Vagina (tissue), 2 donors: ENCODE measurements around the gene PRSS16. TPM values are rescaled to one million over a fixed set of nuclear protein-coding genes. Genes with fewer than 3 reads are reported as not detected.
"Not testable (repeated sequence)": the region's sequence is repeated elsewhere in the genome, so short reads cannot be mapped to it uniquely, and the experiment has no call there.

Experiments used
- DNase-seq, 2 donors: peaks; one replicate each; pipeline ENCODE4 v3.0.0-alpha.2; 2017; ENCODE audit errors: extremely low spot score in 2 of 2
- H3K27ac ChIP-seq: fragments of 200-600 bp; sonication (generic); one replicate; pipeline ENCODE4 v1.5.1; 2019
- H3K27me3 ChIP-seq: fragments of 200-600 bp; sonication (generic); one replicate; pipeline ENCODE4 v1.5.1; 2019
- H3K36me3 ChIP-seq, 2 donors: fragments of 200-600 bp; sonication (generic); one replicate each; pipeline ENCODE4 v1.5.1; 2017 to 2019
- H3K4me1 ChIP-seq: fragments of 200-600 bp; sonication (generic); one replicate; pipeline ENCODE4 v1.5.1; 2019
- H3K4me3 ChIP-seq, 2 donors: fragments of 200-600 bp; sonication (generic); 1 replicate in 1 of 2; 2 replicates in 1 of 2; pipeline ENCODE4 v1.5.1; 2016 to 2019
- H3K9me3 ChIP-seq: fragments of 200-600 bp; sonication (generic); one replicate; pipeline ENCODE4 v1.5.1; 2019
- CTCF ChIP-seq, 3 experiments: fragments of 450-650 bp in 2 of 3; fragments of 200-600 bp in 1 of 3; sonication (generic) in 1 of 3; IDR thresholded peaks; one replicate each; pipeline ENCODE4 v1.5.1; 2017 to 2019; ENCODE audit warnings: antibody characterized with exemption in 3 of 3, mild to moderate bottlenecking in 2 of 3, moderate library complexity in 2 of 3
- POLR2A ChIP-seq, 2 donors: fragments of 450-650 bp; IDR thresholded peaks; one replicate each; pipeline ENCODE4 v1.6.1; 2017; ENCODE audit warnings: antibody characterized with exemption in 2 of 2, mild to moderate bottlenecking in 2 of 2, moderate library complexity in 2 of 2
- POLR2AphosphoS5 ChIP-seq, 2 donors: sonication (generic); formaldehyde crosslinking; IDR thresholded peaks; one replicate each; pipeline ENCODE4 v1.9.0; 2017; ENCODE audit warnings: antibody characterized with exemption in 2 of 2, mild to moderate bottlenecking in 2 of 2, low read depth in 1 of 2; ENCODE audit not compliant: insufficient read depth in 1 of 2
- intact Hi-C: fragments of 100-400 bp; cut with DNase I; formaldehyde crosslinking; loops from one replicate; pipeline ENCODE4 v1.15.1; 2023
- total RNA-seq: library from RNA; depleted of rRNA; stranded (reverse); fragments of >200 nt; gene quantifications from one replicate; pipeline ENCODE4 v1.2.3, GENCODE V29; 2016

PRSS16 gene
- total RNA-seq, 1 donor from 2014 or later = 1.2 TPM

- DNase-seq = no peak
- Histone ChIP-seq H3K9me3 (no peaks in the 10 kb centered on the region), H3K4me3 (no peak overlapping the region), H3K27ac (no peak overlapping the region), H3K4me1 (no peaks in the 10 kb centered on the region), H3K36me3 (no peaks in the 10 kb centered on the region), H3K27me3 (no peaks in the 10 kb centered on the region)
- intact Hi-C loops = no loop called here
- TF ChIP-seq CTCF (IDR thresholded peaks at IDR 0.05) (no peak), POLR2A (IDR thresholded peaks at IDR 0.05) (no peak), POLR2AphosphoS5 (IDR thresholded peaks at IDR 0.05; ENCODE audit: insufficient read depth in 1 of 2, low read depth in 1 of 2) (no peak)
These were observed 16.4 kb downstream of the PRSS16 start for GRCh38 chr6:27263886-27264285.

GRCh38 chr6:27267003-27267402 lies 19.5 kb downstream of the PRSS16 start:
- H3K9me3 ChIP-seq, H3K36me3 ChIP-seq, H3K4me3 ChIP-seq, H3K27me3 ChIP-seq, H3K27ac ChIP-seq, DNase-seq, intact Hi-C loops, H3K4me1 ChIP-seq: not testable (repeated sequence)

GRCh38 chr6:27267857-27268434 lies 20.4 kb downstream of the PRSS16 start:
- no peaks in the 10 kb centered on the region for H3K4me1 ChIP-seq
- no peak overlapping the region for H3K27ac ChIP-seq
- H3K9me3 ChIP-seq = no peaks in the 10 kb centered on the region
- peaks cover 6% of the 10 kb centered on the region for H3K27me3 ChIP-seq
- TF ChIP-seq CTCF (IDR thresholded peaks at IDR 0.05) (no peak), POLR2AphosphoS5 (IDR thresholded peaks at IDR 0.05; ENCODE audit: insufficient read depth in 1 of 2, low read depth in 1 of 2) (no peak), POLR2A (IDR thresholded peaks at IDR 0.05) (no peak)
- no peaks in the 10 kb centered on the region for H3K36me3 ChIP-seq
- intact Hi-C loops = no loop called here
- no peak overlapping the region for H3K4me3 ChIP-seq
- no peak for DNase-seq

GRCh38 chr6:27268803-27269202 lies 21.3 kb downstream of the PRSS16 start:
- no peak for DNase-seq
- Histone ChIP-seq H3K27me3 (peaks cover 6% of the 10 kb centered on the region), H3K27ac (no peak overlapping the region), H3K9me3 (no peaks in the 10 kb centered on the region), H3K4me3 (no peak overlapping the region), H3K36me3 (no peaks in the 10 kb centered on the region), H3K4me1 (no peaks in the 10 kb centered on the region)
- intact Hi-C loops = no loop called here
- TF ChIP-seq POLR2AphosphoS5 (IDR thresholded peaks at IDR 0.05; ENCODE audit: insufficient read depth in 1 of 2, low read depth in 1 of 2) = no peak
- no peak for TF ChIP-seq POLR2A (IDR thresholded peaks at IDR 0.05)
- TF ChIP-seq CTCF (IDR thresholded peaks at IDR 0.05) = no peak

- Histone ChIP-seq H3K36me3 (no peaks in the 10 kb centered on the region), H3K4me1 (no peaks in the 10 kb centered on the region), H3K27me3 (peaks cover 6% of the 10 kb centered on the region), H3K27ac (no peak overlapping the region), H3K9me3 (no peaks in the 10 kb centered on the region), H3K4me3 (no peak overlapping the region)
- no peak for DNase-seq
- TF ChIP-seq CTCF (IDR thresholded peaks at IDR 0.05) (no peak), POLR2AphosphoS5 (IDR thresholded peaks at IDR 0.05; ENCODE audit: insufficient read depth in 1 of 2, low read depth in 1 of 2) (no peak), POLR2A (IDR thresholded peaks at IDR 0.05) (no peak)
- intact Hi-C loops = no loop called here
These were observed 26.3 kb downstream of the PRSS16 start for GRCh38 chr6:27273783-27274182.
